ENCODE results near the gene CRHR2.

CRHR2 gene

DNA sequence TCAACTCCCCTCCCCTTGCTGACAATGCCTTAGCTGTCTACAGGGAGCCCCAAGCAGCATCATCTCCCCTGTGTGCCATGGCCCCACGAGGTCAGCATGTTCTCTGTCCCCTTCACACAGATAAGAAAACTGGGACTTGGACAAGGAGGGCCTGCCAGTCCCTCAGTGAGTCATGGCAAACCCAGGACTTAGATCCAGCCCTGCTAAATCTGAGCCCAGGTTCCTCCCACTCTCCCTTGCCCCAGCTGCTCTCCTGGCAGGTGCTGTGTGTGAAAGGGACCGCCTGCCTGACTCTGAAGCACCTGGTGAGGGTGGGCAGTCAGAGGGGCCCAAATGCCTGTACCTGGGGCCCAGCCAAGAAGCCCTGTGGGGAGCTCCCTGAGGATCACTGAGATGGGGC is 7.4 kb downstream of the CRHR2 start:
- DNase-seq, result no peak

DNA sequence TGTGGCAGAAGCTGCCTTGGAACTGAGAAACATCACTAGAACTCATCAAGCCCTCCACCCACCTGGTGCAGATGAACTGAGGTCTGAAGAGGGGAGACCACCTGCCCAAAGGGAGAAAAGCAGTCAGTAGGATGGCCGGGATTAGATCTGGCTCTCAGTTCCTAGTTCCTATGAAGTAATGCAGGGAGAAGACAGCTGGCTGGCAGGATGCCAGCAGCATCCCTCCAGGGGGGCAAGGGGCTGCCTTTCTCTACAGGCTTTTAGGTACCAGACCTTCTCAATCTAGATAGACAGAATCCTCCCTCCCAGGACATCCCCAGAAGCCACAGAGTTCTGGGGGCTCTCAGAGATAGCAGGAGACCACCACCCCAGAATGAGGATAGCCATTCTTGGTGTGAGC is 7.8 kb downstream of the CRHR2 start:
- DNase-seq, result no peak

DNA sequence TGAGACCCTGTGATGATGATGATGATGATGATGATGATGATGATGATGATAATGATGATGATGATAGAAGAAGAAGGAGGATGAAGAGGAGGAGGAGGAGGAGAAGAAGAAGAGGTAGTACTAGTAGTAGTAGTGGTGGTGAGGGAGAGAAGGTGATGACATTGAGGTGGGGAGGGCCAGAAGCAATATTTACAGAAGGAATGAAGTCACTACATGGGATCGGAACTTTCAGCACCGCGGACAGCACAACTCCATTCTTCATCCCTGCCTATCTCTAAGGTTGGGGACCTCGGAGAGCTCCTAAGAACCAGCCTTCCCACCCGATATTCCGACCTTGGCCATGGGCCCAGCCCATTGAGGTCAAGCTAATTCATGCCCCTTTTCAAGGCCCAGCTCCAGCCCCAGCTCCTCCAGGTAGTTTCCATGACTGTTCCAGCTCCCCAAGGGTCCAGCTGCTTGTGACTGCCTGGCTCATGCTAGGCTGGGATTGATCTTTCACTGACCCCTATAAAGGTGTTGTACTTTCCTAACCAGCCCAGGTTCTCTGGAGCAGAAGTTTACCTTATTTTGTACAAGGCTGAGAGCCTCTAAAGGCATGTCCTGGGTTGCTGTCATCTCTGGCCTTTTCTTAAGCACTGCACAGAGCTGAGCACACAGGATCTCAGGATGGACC is 10.3 kb downstream of the CRHR2 start:
- peak; percentile 42 for DNase-seq

DNA sequence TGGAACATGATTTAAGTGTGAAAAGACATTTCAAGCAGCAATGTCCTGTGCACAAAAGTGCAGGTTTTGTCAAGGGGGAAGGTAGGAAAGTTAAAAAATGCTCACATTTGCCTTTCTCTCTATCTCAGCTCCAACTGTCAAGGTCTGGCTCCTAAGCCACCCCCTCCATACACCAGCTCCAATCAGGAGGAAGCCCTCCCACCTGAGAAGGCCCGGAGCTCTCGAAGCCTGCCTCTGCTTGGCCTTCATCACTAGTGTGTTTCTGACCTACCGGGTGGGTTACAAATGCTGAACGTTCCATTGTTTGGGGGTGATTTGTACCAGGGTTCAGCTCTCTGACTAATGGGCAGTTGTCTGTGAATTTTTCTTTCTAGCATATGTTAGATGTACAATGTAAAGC is 14.2 kb downstream of the CRHR2 start:
- no peak for DNase-seq

DNA sequence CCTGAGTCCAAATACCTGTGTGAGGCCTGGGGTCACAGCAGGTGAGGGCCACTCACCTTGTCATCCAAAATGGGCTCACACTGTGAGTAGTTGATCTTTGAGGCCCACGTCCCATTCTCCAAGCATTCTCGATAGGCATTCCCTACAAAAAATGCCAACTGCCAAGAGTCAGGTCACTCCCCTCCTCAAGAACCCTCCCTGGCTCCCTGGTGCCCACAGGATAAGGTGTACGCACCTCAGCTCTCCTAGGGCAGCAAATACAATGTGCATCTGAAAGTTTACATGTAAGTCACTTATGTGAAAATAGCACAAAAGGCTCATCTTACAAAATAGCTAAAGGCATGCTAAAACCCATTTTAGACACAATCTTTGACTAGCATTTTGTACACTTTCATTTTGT is 15.1 kb downstream of the CRHR2 start:
- no peak for DNase-seq

DNA sequence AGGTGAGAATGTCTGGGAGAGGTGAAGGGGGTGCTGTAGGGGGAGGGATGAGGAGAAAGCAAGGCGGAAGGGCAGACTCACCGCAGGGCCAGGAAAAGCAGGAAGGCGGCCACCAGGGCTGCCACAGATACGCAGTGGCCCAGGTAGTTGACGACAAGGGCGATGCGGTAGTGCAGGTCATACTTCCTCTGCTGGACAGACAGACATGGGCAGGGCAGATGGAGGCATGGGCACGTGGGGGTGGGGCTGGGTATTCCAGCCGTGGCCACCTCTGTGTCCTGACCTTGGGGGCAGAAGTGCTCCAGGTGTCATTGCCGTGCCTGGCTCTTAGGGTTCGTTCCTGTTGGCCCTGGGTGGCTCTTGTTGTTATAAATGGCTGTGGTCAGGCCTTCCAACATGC is 16.8 kb downstream of the CRHR2 start:
- DNase-seq, result no peak

DNA sequence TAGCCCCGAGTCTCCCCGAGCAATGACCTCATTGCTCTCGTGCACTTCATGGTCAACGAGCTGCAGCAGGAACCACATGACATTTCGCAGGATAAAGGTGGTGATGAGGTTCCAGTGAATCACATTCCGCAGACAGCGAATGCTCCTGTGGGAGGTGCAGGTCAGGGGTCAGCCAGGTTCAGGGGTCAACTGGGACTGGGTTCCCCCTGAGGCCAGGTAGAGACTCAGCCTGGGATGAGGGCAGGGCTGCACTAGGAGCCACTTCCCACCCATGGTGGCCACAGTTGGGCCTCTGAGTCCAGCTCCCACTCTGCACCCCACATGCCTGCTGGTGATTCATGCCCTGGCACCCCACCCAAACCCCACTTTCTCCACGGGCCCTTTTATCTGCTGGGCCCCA is 17.2 kb downstream of the CRHR2 start:
- no peak for DNase-seq

DNA sequence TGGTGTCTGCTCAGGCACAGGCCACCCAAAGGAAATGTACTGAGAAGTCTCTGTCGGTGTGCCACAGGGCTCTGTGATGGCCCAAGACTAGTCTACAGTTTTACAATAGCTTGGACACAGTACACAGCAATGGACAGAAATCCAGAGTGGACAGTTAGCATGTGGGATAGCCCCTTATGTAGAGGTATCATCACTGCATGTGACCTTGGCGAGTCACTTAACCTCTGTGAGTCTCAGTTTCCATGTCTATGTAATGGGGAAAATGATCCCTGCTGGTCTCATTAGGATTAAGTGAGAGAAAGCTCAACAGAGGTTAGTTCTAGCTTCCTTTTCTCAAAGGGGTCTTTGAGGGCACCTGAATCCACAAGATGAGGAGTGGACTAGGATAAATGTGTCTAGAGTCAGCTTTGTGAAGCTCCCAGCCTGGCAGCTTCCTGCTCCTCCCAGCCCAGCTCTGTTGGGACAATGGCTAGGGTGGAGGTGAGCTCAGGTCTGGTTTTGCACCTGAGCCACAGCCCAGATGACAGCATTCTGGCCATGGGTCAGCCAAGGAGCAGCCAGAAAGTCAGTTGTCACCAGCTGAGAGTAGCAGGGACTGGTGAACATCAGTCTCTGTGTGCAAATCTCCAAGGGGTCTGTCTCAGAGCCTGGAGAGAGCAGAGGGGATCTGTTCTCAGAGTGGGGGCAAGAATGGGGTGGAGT is 17.9 kb downstream of the CRHR2 start:
- DNase-seq, result no peak

DNA sequence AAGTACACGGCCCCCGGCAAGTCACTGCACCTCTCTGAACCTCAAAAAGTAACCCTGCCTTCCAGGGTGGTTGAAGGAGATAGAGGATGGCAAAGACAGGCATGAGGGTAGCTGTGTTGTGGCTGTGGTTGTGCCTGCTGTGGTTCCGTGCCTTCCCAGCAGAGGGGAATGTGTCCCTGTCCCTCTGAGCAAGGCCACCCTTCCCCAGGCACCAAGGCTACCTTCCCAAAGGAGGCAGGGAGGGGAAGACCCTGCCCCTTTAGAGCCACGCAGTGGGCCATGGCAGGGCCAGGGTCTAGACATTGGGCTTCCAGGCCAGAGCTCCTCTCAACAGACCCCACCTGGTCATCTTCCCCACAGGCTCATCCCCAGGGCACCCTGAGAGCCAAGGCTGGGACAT is 18.8 kb downstream of the CRHR2 start:
- DNase-seq, result no peak

DNA sequence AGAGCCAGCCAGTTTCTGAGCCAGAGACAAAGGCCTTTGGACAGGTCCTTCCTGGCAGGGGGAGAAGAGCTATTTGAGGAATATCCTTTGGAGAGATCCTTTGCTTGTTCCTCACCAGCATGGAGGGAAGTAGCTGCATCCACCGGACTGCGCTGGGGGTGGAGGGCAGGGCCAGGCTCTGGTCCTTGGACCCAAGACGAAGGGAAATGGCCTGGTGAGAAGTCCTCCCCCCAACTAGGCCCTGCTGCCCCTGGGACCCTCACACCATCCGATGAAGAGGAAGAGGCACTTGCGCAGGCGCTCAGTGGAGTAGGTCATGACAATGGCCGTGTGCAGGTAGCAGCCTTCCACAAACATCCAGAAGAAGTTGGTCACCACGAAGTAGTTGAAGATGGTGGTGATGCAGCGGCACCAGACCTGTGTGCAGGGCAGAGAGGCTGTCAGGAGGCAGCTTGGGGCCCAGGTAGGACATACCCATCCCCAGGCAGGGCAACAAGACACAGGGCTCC is 19.8 kb downstream of the CRHR2 start:
- no peak for DNase-seq

DNA sequence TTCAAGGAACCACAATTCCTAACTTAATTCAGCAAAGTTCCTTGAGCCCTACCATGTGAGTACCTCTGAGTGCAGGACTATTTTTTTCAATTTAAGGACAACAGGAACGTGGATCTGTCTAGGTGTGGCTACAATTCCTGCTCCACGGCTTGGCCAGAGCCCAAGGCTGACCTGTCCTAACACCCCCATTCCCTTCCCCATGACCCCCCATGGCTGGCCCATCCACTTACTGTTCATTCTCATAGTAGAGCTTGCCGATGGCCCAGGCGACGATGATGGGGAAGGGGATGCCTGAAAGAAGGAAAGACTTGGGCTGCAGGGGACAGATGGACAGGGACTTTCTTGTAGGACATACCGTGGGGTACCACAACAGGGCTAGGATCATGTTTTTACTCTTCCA is 20.3 kb downstream of the CRHR2 start:
- no peak for DNase-seq

DNA sequence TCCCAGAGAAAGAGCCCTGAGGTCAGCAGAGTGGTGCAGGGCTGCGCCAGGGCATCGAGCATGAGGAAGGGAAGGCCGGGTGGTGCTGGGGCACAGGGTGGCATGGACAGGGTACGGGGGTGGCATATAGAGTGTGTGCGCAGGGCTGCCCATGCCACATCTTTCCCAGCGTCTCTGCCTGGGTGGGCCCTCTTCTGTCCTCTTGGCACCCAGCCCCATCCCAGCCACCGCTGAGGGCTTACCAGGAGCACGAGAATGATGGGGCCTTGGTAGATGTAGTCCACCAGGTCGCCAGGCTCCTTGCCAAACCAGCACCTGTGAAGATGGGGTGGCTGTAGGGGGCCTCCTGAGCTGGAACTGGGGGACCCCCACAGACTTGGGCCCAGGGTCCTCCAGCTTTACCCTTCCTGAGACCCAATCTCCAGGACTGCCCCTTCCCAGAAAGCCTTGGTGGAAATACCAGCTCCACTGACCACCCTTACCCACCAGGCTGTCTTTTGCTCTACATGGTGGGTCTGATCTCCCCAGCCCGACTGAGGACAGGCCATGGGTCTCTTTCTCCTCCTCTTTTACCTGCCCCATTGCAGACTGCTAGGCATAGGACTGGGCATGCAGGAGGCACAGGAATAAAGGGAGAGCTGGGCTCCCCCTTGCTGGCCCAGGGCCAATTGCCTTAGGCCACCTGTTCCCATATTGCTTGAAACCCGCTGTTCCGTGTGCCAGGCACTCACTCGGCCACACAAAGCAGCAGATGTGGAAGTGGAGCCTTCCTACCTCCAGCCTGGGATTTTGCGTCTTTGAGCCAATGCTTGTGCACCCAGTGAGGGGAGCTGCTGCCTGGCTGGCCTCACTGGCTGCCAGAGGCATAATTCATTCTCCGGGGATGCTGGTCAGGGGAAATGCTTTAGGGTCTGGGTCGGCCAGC is 21.7 kb downstream of the CRHR2 start:
- DNase-seq, result no peak

DNA sequence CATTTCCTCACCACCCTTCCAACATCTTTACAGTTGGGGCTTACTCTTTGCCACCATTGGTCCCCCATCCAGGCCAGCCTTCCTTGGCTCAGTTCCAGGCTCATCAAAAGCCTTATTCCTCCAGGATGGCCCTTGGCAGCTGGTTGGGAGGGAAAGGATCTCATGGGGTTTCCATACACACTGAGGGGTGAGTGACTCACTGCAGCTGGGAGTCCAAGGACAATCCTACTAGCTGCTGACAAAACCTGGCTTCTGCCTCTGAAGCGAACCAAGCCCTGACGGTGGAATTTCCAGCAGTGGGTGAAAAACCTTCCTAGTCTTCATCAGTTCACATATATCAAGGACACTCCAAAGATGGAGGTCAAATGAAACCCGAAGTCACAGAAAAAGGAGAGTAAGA is 22.9 kb downstream of the CRHR2 start:
- DNase-seq, result no peak

DNA sequence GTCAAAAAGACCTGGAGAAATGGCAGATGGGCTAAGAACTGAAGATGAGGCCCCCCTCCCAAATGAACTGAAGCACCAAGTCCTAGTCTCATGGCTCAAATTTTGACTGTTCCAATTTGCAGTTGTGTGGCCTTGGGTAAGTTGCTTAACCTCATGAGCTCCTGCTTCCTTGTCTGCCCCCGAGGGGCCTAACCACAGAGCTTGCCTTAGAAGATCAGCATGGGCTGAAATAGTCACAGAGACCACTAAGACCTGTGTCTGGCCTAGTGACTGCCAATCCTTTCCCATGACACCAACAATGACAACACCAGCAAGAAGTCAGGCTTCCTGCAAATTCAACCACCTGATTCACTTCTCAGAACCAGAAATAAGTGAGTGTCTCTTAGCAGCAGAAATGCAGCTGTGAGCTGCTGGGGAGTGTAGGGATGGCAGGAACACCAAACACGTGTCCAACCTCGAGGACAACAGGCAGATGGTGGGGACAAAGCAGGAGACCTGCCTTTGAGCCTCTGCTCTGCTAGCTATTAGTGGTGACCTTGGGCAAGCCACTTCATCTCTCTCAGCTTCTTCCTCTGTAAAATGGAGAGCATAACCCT is 23.7 kb downstream of the CRHR2 start:
- DNase-seq, result no peak

DNA sequence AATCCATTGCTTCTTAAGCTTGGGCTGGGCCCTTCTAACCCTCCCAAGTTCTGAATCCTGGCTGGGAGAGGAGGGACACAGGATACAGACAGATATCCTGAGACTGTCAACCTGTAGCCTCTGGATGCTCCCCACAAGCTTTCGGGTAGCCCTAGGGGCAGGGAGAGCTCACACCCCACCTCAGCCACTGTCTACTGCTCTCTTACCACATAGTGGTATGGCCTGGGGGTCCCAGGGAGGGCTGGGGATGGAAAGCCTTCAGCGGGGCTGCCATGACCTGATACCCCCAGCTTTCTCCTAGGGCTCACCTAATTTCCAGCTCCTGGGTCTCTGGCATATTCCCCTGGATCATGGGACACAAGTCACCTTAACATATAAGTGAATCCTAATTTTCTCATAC is 25.1 kb downstream of the CRHR2 start:
- DNase-seq, result no peak

DNA sequence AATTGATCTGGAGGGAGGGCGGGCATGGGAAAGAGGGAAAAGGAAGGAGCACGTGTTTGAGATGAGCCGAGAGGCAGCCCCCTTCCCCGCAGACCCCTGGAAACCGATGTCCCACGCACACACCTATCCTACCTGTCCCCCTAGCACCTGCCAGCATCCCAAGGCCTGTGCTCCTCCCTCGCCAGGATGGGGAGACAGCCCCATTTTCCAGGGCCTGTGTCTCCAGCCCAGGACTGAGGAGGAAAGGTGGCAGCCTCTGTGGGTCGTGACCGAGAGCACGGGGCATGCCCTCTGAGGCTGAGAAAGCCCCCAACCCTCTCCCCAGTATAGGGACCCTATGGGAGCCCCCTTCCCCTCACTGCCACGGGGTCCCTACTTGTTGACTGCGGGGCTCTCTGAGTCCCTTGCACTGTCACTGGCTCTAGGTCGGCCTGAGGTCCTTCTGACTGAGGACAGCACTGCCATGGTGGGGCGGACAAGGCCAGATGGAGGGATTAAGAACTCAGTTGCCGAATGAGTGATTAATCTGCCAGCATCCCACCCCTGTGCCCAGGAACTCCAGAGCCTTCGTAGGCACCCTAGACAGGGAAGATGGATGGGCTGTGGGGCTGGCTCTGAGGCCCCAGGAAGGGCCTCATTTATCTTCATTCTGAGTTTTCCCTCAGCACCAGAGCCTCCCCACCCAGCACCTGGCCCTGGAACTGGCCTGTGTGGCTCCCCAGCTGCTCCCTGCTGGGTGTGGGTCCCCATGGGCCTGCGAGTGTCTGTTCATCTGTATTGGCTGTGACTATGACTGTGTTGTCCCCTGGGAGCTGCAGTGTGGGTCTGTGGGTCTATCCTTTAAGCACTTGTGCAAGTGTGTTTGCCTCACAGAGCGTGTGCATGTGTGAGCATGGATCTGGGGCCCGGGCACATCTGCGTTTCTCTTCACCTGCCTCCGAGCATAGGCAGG is 26.0 kb downstream of the CRHR2 start:
- no peak for DNase-seq

DNA sequence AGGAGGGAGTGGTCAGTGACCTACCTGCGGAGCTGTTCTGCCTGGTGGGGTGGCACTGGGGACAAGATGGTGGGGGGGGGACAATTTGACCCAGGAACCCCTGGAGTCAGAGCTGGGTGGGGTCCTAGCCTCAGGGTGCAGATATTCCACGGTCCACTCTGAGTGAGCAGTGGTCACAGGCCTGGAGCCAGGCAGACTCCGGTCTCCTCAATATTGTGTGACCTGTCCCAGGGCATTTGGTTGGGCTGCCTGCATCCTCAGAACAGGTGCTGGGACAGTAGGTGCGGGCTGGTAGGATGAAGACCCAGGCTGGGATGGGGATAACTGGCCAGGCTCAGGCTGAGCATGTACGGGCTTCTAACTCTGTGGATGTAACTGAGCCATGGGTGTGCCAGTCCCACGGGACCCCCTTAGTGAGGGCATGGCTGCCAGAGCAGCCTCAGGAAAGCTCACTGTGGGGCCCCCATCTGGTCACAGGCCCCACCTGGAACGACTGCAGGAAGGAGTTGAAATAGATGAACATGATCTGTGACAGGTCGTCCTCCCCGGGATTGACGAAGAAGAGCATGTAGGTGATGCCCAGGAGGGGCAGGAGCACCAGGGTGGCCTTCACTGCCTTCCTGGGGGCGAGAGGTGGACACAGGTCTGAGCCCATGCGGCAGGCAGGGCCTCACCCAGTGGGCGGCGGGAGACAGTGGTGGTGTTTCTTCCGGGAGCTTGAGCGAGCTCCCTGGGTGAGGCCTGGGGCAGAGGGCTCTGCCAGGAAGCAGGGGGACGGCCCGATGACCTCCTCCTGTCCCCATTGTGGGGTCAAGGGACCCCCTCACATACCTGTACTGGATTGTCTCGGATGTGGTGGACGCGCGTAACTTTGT is 26.9 kb downstream of the CRHR2 start:
- DNase-seq, result no peak

DNA sequence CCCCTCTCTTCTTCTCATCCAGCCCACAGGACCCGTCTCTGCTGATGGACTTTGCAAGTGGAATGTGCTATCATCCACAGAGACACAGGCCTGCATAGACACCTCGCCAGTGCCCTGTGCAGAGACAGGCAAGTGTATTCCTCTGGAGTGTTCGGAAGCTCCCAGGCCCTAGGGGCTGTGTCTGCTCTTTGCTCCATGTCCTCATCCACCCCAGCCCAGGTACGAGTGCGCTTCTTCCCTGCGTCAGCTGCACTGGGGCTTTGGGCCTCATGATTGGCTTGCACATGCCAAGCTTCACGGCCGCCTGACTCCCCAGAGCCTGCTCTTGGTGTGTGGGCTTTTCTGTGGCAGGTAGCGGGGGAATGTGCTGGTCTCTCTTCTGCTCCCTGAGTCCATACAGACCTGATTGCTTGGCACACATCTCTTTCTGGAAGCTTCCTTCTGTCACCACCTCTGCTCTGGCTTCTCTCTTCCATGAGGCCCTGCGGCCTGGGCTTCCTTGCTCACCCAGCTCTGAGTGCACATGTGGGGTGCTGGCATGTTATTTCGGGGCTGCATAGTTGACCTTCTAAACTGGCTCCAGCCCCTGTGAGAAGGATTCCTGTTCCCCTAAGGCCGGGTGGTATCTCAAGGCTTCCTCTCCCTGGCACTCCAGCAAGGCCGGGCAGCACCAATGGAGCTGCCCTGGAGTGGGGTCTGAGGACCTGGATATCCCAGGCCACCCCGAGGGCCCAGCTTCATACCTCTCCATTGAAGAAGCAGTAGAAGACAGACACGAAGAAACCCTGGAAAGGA is 27.8 kb downstream of the CRHR2 start:
- no peak for DNase-seq

DNA sequence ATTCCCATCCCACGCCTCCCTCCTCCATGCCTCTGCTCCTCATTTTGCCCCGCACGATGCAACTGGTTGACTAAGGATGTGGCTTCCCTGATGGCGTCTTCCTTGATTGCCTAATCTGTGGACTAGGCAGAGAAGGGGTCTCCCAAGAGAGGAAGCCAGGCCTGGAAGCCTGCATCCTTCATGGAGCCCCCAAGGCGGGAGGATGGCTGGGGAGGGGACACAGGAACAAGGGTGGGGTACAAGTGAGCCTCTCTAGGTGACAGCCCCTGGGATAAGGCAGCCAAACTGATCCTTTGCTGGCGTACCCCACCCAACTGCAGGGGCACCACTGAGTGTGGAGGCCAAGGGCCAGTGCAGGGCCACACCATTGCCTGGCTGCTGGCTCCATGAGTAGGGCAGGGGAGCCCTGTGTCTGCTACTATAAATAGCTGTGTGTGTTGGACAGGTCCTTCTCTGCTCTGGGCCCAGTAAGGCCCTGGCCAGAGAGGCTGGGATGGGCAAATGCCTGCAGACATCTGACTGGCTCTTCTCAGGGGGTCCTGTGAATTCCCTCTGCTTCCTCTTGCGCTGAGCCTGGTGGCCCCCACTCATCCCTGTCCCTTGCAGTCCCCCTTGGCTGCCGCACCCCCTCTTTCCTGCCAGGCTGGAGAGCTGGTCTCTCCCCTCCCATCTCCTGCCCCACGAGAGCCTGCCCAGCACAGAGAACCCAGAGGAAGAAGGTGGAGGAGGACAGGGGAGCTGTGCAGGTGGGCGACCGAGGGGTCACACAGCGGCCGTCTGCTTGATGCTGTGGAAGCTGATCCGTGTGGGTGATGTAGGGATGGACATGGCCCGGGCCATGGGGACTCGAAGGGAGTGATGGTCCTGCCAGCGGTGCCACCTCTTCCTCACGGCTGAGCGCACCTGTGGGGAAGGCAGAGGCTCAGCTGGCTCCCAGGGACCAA is 29.3 kb downstream of the CRHR2 start:
- DNase-seq, result no peak

Measured in retina (tissue), 1 donor.